HG02571 (cell line): Measurements from ENCODE around the gene NUDCD3.

Experiments used
- ATAC-seq: cut with Tn5 transposase; IDR thresholded peaks from one replicate; pipeline ENCODE4 v1.9.1; 2021; ENCODE audit warnings: mild to moderate bottlenecking, moderate library complexity; ENCODE audit not compliant: unreplicated experiment

The NUDCD3 gene

GRCh38 chr7:44402401-44403060, 87.9 kb downstream of the NUDCD3 start:
- no peak for ATAC-seq

- no peak for ATAC-seq
Measured at GRCh38 chr7:44401692-44402091, 88.8 kb downstream of the NUDCD3 start.

GRCh38 chr7:44400033-44400511, 90.4 kb downstream of the NUDCD3 start:
- no peak for ATAC-seq

- no peak for ATAC-seq
Measured at GRCh38 chr7:44398953-44399574, 91.4 kb downstream of the NUDCD3 start.

GRCh38 chr7:44398511-44398911, 91.9 kb downstream of the NUDCD3 start:
- no peak for ATAC-seq

- ATAC-seq: no peak
Measured at GRCh38 chr7:44396931-44397545, 93.4 kb downstream of the NUDCD3 start.

- no peak for ATAC-seq
Measured at GRCh38 chr7:44396496-44396895, 94.0 kb downstream of the NUDCD3 start.

GRCh38 chr7:44395067-44395466, 95.4 kb downstream of the NUDCD3 start:
- no peak for ATAC-seq

- no peak for ATAC-seq
Measured at GRCh38 chr7:44394636-44395035, 95.8 kb downstream of the NUDCD3 start.

- ATAC-seq: no peak
Measured at GRCh38 chr7:44394112-44394447, 96.4 kb downstream of the NUDCD3 start.

GRCh38 chr7:44393238-44394111, 97.0 kb downstream of the NUDCD3 start:
- ATAC-seq: no peak

- no peak for ATAC-seq
Measured at GRCh38 chr7:44392618-44393010, 97.8 kb downstream of the NUDCD3 start.

- ATAC-seq: no peak
Measured at GRCh38 chr7:44391746-44392617, 98.5 kb downstream of the NUDCD3 start.

GRCh38 chr7:44391171-44391570, 99.3 kb downstream of the NUDCD3 start:
- no peak for ATAC-seq

GRCh38 chr7:44390701-44391100, 99.8 kb downstream of the NUDCD3 start:
- ATAC-seq: no peak

GRCh38 chr7:44388089-44388970, 102.1 kb downstream of the NUDCD3 start:
- no peak for ATAC-seq

GRCh38 chr7:44387389-44387788, 103.1 kb downstream of the NUDCD3 start:
- ATAC-seq: no peak

GRCh38 chr7:44386139-44386913, 104.1 kb downstream of the NUDCD3 start:
- ATAC-seq: no peak
